ENCODE data around the gene ARL5C.

DNA sequence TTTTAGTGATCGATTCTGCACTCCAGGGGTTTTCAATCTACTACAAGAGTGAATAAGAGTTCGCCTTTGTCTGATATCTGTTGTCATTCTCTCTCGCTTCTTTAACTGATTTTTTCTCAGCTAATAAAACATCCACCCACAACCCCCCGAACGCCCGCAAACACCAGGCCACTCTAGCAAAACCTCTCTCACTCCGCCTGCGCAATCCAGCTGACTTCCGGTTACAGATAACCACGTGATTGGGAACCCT is 33.8 kb upstream of the ARL5C start:
- no peak for TF ChIP-seq CTCF (conservative IDR thresholded peaks at IDR 0.05; ENCODE audit: low read length)
- TF ChIP-seq EZH2phosphoT487 (IDR thresholded peaks at IDR 0.05; ENCODE audit: borderline replicate concordance, low read depth, low read length), result no peak
